Measurements from ENCODE around the gene CFHR3. TPM values are rescaled to one million over a fixed set of nuclear protein-coding genes. Genes with fewer than 3 reads are reported as not detected.
A peak's percentile ranks its signal among the peaks of the same experiment; 100 is the strongest.
"Not testable (repeated sequence)": the region's sequence is repeated elsewhere in the genome, so short reads cannot be mapped to it uniquely, and the experiment has no call there.

The CFHR3 gene
- 0.36 TPM for total RNA-seq

GRCh38 chr1:196774603-196775002 lies at the start of gene CFHR3:
TSS of gene CFHR3 (plus strand) at chr1:196774840. CDS start at chr1:196774887, 47 bp downstream.
- no peak for ATAC-seq

- no peak for ATAC-seq
Measured at GRCh38 chr1:196732526-196732925, 42.1 kb upstream of the CFHR3 start.

- peak; percentile 63 for ATAC-seq
Measured at GRCh38 chr1:196733091-196733970, 41.3 kb upstream of the CFHR3 start.

GRCh38 chr1:196734006-196734405 lies 40.6 kb upstream of the CFHR3 start:
- no peak for ATAC-seq

- no peak for ATAC-seq
Measured at GRCh38 chr1:196734460-196734859, 40.2 kb upstream of the CFHR3 start.

- ATAC-seq, result no peak
Measured at GRCh38 chr1:196738730-196739129, 35.9 kb upstream of the CFHR3 start.

- ATAC-seq, result peak; percentile 43
Measured at GRCh38 chr1:196743244-196743643, 31.4 kb upstream of the CFHR3 start.

- not testable (repeated sequence) for ATAC-seq
Measured at GRCh38 chr1:196765019-196765740, 9.5 kb upstream of the CFHR3 start.

GRCh38 chr1:196769823-196770222 lies 4.8 kb upstream of the CFHR3 start:
- not testable (repeated sequence) for ATAC-seq

- no peak for ATAC-seq
Measured at GRCh38 chr1:196773713-196774112, 927 bp upstream of the CFHR3 start.

- no peak for ATAC-seq
Measured at GRCh38 chr1:196774175-196774574, 465 bp upstream of the CFHR3 start.

GRCh38 chr1:196777603-196778002 lies 3.0 kb downstream of the CFHR3 start:
- ATAC-seq, result no peak

GRCh38 chr1:196779093-196779492 lies 4.5 kb downstream of the CFHR3 start:
- ATAC-seq, result no peak

GRCh38 chr1:196791252-196791651 lies 16.6 kb downstream of the CFHR3 start:
- not testable (repeated sequence) for ATAC-seq

GRCh38 chr1:196794103-196794502 lies 19.5 kb downstream of the CFHR3 start:
- ATAC-seq, result not testable (repeated sequence)

- ATAC-seq, result no peak
Measured at GRCh38 chr1:196797891-196798290, 23.3 kb downstream of the CFHR3 start.

GRCh38 chr1:196801920-196802319 lies 27.3 kb downstream of the CFHR3 start:
- ATAC-seq, result not testable (repeated sequence)

- no peak for ATAC-seq
Measured at GRCh38 chr1:196808529-196809235, 34.0 kb downstream of the CFHR3 start.

GRCh38 chr1:196817442-196817841 lies 42.8 kb downstream of the CFHR3 start:
- not testable (repeated sequence) for ATAC-seq

- ATAC-seq, result not testable (repeated sequence)
Measured at GRCh38 chr1:196819531-196819930, 44.9 kb downstream of the CFHR3 start, which contains the start of gene CFHR1. TSS of gene CFHR1 (plus strand) at chr1:196819731. CDS start at chr1:196819845, 114 bp downstream.

- ATAC-seq, result not testable (repeated sequence)
Measured at GRCh38 chr1:196827860-196828259, 53.2 kb downstream of the CFHR3 start.

All from esophagus mucosa (tissue), 1 donor.